Keratinocyte (primary cell): ENCODE measurements around the gene ASAH2. TPM values are rescaled to one million over a fixed set of nuclear protein-coding genes. Genes with fewer than 3 reads are reported as not detected.

Experiments
- DNase-seq: peaks from one replicate; pipeline ENCODE4 v3.0.0-alpha.2; 2011; ENCODE audit warnings: low read depth, missing footprints, low spot score
- FAIRE-seq: peaks from 2 replicates; lab custom pipeline; 2011; peaks lifted over from hg19 to GRCh38; lab: Jason Lieb, UNC
- H2AFZ ChIP-seq: 2 replicates; pipeline ENCODE4 v1.6.0; 2012; ENCODE audit warnings: low read length, control low read depth, inconsistent platforms; ENCODE audit not compliant: control insufficient read depth
- H3K27ac ChIP-seq: 2 replicates; pipeline ENCODE4 v1.5.1; 2011; ENCODE audit warnings: low read length; ENCODE audit not compliant: control insufficient read depth, insufficient read depth
- H3K27me3 ChIP-seq: 3 replicates; pipeline ENCODE4 v1.6.0; 2011; ENCODE audit warnings: low read length; ENCODE audit not compliant: control insufficient read depth, insufficient read depth; ENCODE audit errors: extremely low read depth
- H3K36me3 ChIP-seq, 2 experiments: 2 replicates in 1 of 2; 3 replicates in 1 of 2; pipeline ENCODE4 v1.5.1; 2011; ENCODE audit warnings: low read length in 2 of 2, mild to moderate bottlenecking in 1 of 2; ENCODE audit not compliant: control insufficient read depth in 2 of 2, insufficient read depth in 2 of 2; ENCODE audit errors: extremely low read depth in 1 of 2
- H3K4me1 ChIP-seq: 3 replicates; pipeline ENCODE4 v1.5.1; 2011; ENCODE audit warnings: low read length; ENCODE audit not compliant: control insufficient read depth, insufficient read depth; ENCODE audit errors: extremely low read depth
- H3K4me2 ChIP-seq: 3 replicates; pipeline ENCODE4 v1.6.0; 2011; ENCODE audit warnings: low read depth, low read length; ENCODE audit not compliant: control insufficient read depth, insufficient read depth; ENCODE audit errors: extremely low read depth
- H3K4me3 ChIP-seq, 3 experiments: fragments of 200-600 bp in 1 of 3; sonication (generic) in 1 of 3; 2 replicates in 2 of 3; 3 replicates in 1 of 3; pipeline ENCODE4 v1.5.1; 2011 to 2016; ENCODE audit warnings: low read length in 3 of 3, mild to moderate bottlenecking in 3 of 3, control low read depth in 2 of 3, inconsistent platforms in 1 of 3, low read depth in 1 of 3, mixed read lengths in 1 of 3, mixed run types in 1 of 3, moderate library complexity in 1 of 3; ENCODE audit not compliant: control insufficient read depth in 2 of 3, insufficient read depth in 2 of 3; ENCODE audit errors: extremely low read depth in 1 of 3
- H3K79me2 ChIP-seq: 2 replicates; pipeline ENCODE4 v1.6.0; 2012; ENCODE audit warnings: low read length; ENCODE audit not compliant: control insufficient read depth, insufficient read depth
- H3K9ac ChIP-seq: 3 replicates; pipeline ENCODE4 v1.6.0; 2011; ENCODE audit warnings: low read length; ENCODE audit not compliant: control insufficient read depth, insufficient read depth; ENCODE audit errors: extremely low read depth
- H3K9me1 ChIP-seq: 3 replicates; pipeline ENCODE4 v1.6.0; 2011; ENCODE audit warnings: low read length; ENCODE audit not compliant: control insufficient read depth, insufficient read depth; ENCODE audit errors: extremely low read depth
- H3K9me3 ChIP-seq: 2 replicates; pipeline ENCODE4 v1.5.1; 2012; ENCODE audit warnings: low read depth, low read length; ENCODE audit not compliant: control insufficient read depth
- H4K20me1 ChIP-seq: 3 replicates; pipeline ENCODE4 v1.6.0; 2011; ENCODE audit warnings: low read length; ENCODE audit not compliant: control insufficient read depth, insufficient read depth; ENCODE audit errors: extremely low read depth
- CTCF ChIP-seq, 3 experiments: IDR thresholded peaks in 1 of 3; conservative IDR thresholded peaks in 1 of 3; optimal IDR thresholded peaks in 1 of 3; 2 replicates in 2 of 3; 3 replicates in 1 of 3; pipeline versions ENCODE3 to v1.5.1; 2011; ENCODE audit warnings: low read length in 3 of 3, mild to moderate bottlenecking in 3 of 3, moderate library complexity in 2 of 3, control low read depth in 1 of 3, inconsistent platforms in 1 of 3; ENCODE audit not compliant: insufficient read depth in 2 of 3; ENCODE audit errors: extremely low read depth in 1 of 3
- EZH2 ChIP-seq: IDR thresholded peaks from one replicate; pipeline ENCODE4 v1.6.1; 2012; ENCODE audit warnings: inconsistent platforms, mild to moderate bottlenecking, low read length, moderate library complexity
- dilution Hi-C: fragments of 300-500 bp; cut with MboI; formaldehyde crosslinking; loops from one replicate; pipeline ENCODE4 v1.7.0; 2020; ENCODE audit warnings: low sequenced_read_pairs; ENCODE audit not compliant: extremely low pct_ligation_motif_present
- polyA plus RNA-seq, 5 experiments: library from polyadenylated mRNA; depleted of rRNA in 3 of 5; stranded (reverse) in 3 of 5; stranded (forward) in 1 of 5; unstranded in 1 of 5; fragments of >200 nt; gene quantifications; 1 replicate in 1 of 5; 2 replicates in 3 of 5; 3 replicates in 1 of 5; pipeline versions ENCODE4 v1.2.1 to v1.2.3, GENCODE V29; 2011 to 2012; ENCODE audit warnings: missing spikeins in 2 of 5, low read depth in 1 of 5, low replicate concordance in 1 of 5

The ASAH2 gene
- polyA plus RNA-seq, 1 donor (not counting 4 experiments of a cell fraction or from before 2014, with no cell fraction given): 4.7 TPM

- dilution Hi-C loops: no loop called here
- DNase-seq (no peak), FAIRE-seq (no peak)
- no peaks in the 10 kb centered on the region for H3K9me3 ChIP-seq
- no peaks in the 10 kb centered on the region for H3K27me3 ChIP-seq
- no peak overlapping the region for H3K9ac ChIP-seq
- no peaks in the 10 kb centered on the region for H3K79me2 ChIP-seq
- H4K20me1 ChIP-seq: no peaks in the 10 kb centered on the region
- H2AFZ ChIP-seq: no peak overlapping the region
- no peak overlapping the region for H3K4me3 ChIP-seq
- H3K4me2 ChIP-seq: no peak overlapping the region
- H3K4me1 ChIP-seq: no peaks in the 10 kb centered on the region
- H3K9me1 ChIP-seq: no peaks in the 10 kb centered on the region
- H3K27ac ChIP-seq: no peak overlapping the region
- TF ChIP-seq CTCF (optimal IDR thresholded peaks at IDR 0.05 in 1 of 3, IDR thresholded peaks at IDR 0.05 in 1 of 3, conservative IDR thresholded peaks at IDR 0.05 in 1 of 3; ENCODE audit: extremely low read depth in 1 of 3, insufficient read depth in 2 of 3, low read length in 3 of 3): no peak
- TF ChIP-seq EZH2: no peak
- H3K36me3 ChIP-seq: no peaks in the 10 kb centered on the region
Measured at GRCh38 chr10:50295367-50295766, 44.1 kb upstream of the ASAH2 start.

GRCh38 chr10:50294582-50294981, 43.3 kb upstream of the ASAH2 start:
- no peaks in the 10 kb centered on the region for H3K27me3 ChIP-seq
- no peak overlapping the region for H3K4me2 ChIP-seq
- FAIRE-seq (no peak), DNase-seq (no peak)
- TF ChIP-seq EZH2 (no peak), CTCF (optimal IDR thresholded peaks at IDR 0.05 in 1 of 3, IDR thresholded peaks at IDR 0.05 in 1 of 3, conservative IDR thresholded peaks at IDR 0.05 in 1 of 3; ENCODE audit: extremely low read depth in 1 of 3, insufficient read depth in 2 of 3, low read length in 3 of 3) (no peak)
- no peak overlapping the region for H3K4me3 ChIP-seq
- dilution Hi-C loops: no loop called here
- H2AFZ ChIP-seq: no peak overlapping the region
- H3K9me1 ChIP-seq: no peaks in the 10 kb centered on the region
- H3K79me2 ChIP-seq: no peaks in the 10 kb centered on the region
- no peak overlapping the region for H3K9ac ChIP-seq
- H3K36me3 ChIP-seq: no peaks in the 10 kb centered on the region
- H3K9me3 ChIP-seq: no peaks in the 10 kb centered on the region
- H3K27ac ChIP-seq: no peak overlapping the region
- H3K4me1 ChIP-seq: no peaks in the 10 kb centered on the region
- H4K20me1 ChIP-seq: no peaks in the 10 kb centered on the region
